HepG2 (cell line): ENCODE data around the gene B4GALT2. TPM values are rescaled to one million over a fixed set of nuclear protein-coding genes. Genes with fewer than 3 reads are reported as not detected.

Source experiments
- AHR ChIP-seq: IDR thresholded peaks from 2 replicates; pipeline ENCODE4 v1.6.1; 2018; ENCODE audit warnings: missing genetic modification reagents, missing compliant biosample characterization
- BORCS8-MEF2B ChIP-seq: sonication (generic); formaldehyde crosslinking; IDR thresholded peaks from 2 replicates; pipeline ENCODE4 v1.8.0; 2022; ENCODE audit warnings: mild to moderate bottlenecking, missing genetic modification reagents
- EHMT2 ChIP-seq: fragments of 200-600 bp; sonication (generic); IDR thresholded peaks from 2 replicates; pipeline ENCODE4 v1.7.0; 2017; ENCODE audit warnings: antibody characterized with exemption, low read depth, low read length, borderline replicate concordance
- FOSL1 ChIP-seq: sonication (generic); formaldehyde crosslinking; IDR thresholded peaks from 2 replicates; pipeline ENCODE4 v1.9.0; 2021; ENCODE audit warnings: missing genetic modification reagents, borderline replicate concordance
- HDAC6 ChIP-seq: fragments of 200-600 bp; sonication (generic); IDR thresholded peaks from 2 replicates; pipeline ENCODE4 v1.7.0; 2017; ENCODE audit warnings: mild to moderate bottlenecking, antibody characterized with exemption, low read length, low read depth
- HIVEP1 ChIP-seq: sonication (generic); formaldehyde crosslinking; IDR thresholded peaks from 2 replicates; pipeline ENCODE4 v1.4.0; 2020; ENCODE audit warnings: mild to moderate bottlenecking, missing genetic modification reagents
- IRF2 ChIP-seq: IDR thresholded peaks from 2 replicates; pipeline ENCODE4 v1.6.1; 2018; ENCODE audit warnings: missing genetic modification reagents, missing compliant biosample characterization
- KLF6 ChIP-seq: IDR thresholded peaks from 2 replicates; pipeline ENCODE4 v1.8.0; 2016; ENCODE audit warnings: missing biosample characterization, missing genetic modification reagents
- MIXL1 ChIP-seq: IDR thresholded peaks from 2 replicates; pipeline ENCODE4 v1.6.1; 2016
- NONO ChIP-seq, 2 experiments: fragments of 450-650 bp in 1 of 2; sonication (generic) in 1 of 2; formaldehyde crosslinking in 1 of 2; IDR thresholded peaks in 1 of 2; conservative IDR thresholded peaks in 1 of 2; 2 replicates each; pipeline versions ENCODE4 v1.6.1 to v1.8.0; 2017 to 2022; ENCODE audit warnings: mild to moderate bottlenecking in 1 of 2, missing genetic modification reagents in 1 of 2, moderate library complexity in 1 of 2
- SP1 ChIP-seq, 2 experiments: fragments of 450-650 bp in 1 of 2; sonication (generic) in 1 of 2; formaldehyde crosslinking in 1 of 2; IDR thresholded peaks; 2 replicates each; pipeline versions ENCODE4 v1.4.0 to v1.6.1; 2016 to 2020; ENCODE audit warnings: missing genetic modification reagents in 1 of 2
- TAF1 ChIP-seq: sonication (generic); formaldehyde crosslinking; IDR thresholded peaks from 2 replicates; pipeline ENCODE4 v1.4.0; 2020; ENCODE audit warnings: missing genetic modification reagents
- ZFAT ChIP-seq: sonication (generic); formaldehyde crosslinking; conservative IDR thresholded peaks from 2 replicates; pipeline ENCODE4 v1.8.1; 2023; ENCODE audit warnings: missing genetic modification reagents, inconsistent platforms
- ZFP1 ChIP-seq: IDR thresholded peaks from 2 replicates; pipeline ENCODE4 v1.6.1; 2016
- ZNF124 ChIP-seq: sonication (generic); formaldehyde crosslinking; IDR thresholded peaks from 2 replicates; pipeline ENCODE4 v1.4.0; 2020; ENCODE audit warnings: missing genetic modification reagents
- ZNF451 ChIP-seq: sonication (generic); formaldehyde crosslinking; IDR thresholded peaks from 2 replicates; pipeline ENCODE4 v1.5.0; 2020; ENCODE audit warnings: mild to moderate bottlenecking, missing genetic modification reagents
- ZNF556 ChIP-seq: sonication (generic); formaldehyde crosslinking; IDR thresholded peaks from 2 replicates; pipeline ENCODE4 v1.4.0; 2020; ENCODE audit warnings: mild to moderate bottlenecking, missing genetic modification reagents, borderline replicate concordance
- ZNF670 ChIP-seq: sonication (generic); formaldehyde crosslinking; IDR thresholded peaks from 2 replicates; pipeline ENCODE4 v1.8.0; 2022; ENCODE audit warnings: mild to moderate bottlenecking, missing genetic modification reagents, borderline replicate concordance
- ZNF883 ChIP-seq: sonication (generic); formaldehyde crosslinking; IDR thresholded peaks from 2 replicates; pipeline ENCODE4 v1.5.1; 2020; ENCODE audit warnings: mild to moderate bottlenecking, missing genetic modification reagents; ENCODE audit errors: not compliant biosample characterization
- ZNF891 ChIP-seq: sonication (generic); formaldehyde crosslinking; IDR thresholded peaks from 2 replicates; pipeline ENCODE4 v1.5.0; 2020; ENCODE audit warnings: mild to moderate bottlenecking, missing genetic modification reagents
- polyA plus RNA-seq, 8 experiments: library from polyadenylated mRNA; depleted of rRNA in 3 of 8; stranded (reverse) in 7 of 8; unstranded in 1 of 8; fragments of >200 nt; fragmentation: Illumina TruSeq in 4 of 8; extraction: Trizol in 4 of 8; gene quantifications; 2 replicates each; pipeline versions ENCODE4 v1.2.1 to v1.2.3, GENCODE V29; 2011 to 2016; ENCODE audit warnings: low read depth in 4 of 8, missing spikeins in 1 of 8, mixed read lengths in 1 of 8; ENCODE audit not compliant: insufficient read depth in 1 of 8
- total RNA-seq, 5 experiments: library from RNA; depleted of rRNA; stranded (reverse); fragments of >200 nt; fragmentation: Illumina TruSeq; extraction: Trizol; gene quantifications; 2 replicates each; pipeline ENCODE4 v1.2.3, GENCODE V29; 2016; ENCODE audit warnings: low read depth in 1 of 5
- TF ChIP-seq, protein P1 (sequence below): sonication (generic); formaldehyde crosslinking; IDR thresholded peaks from 2 replicates; pipeline ENCODE4 v1.4.0; 2020; ENCODE audit warnings: missing genetic modification reagents
- TF ChIP-seq, protein P2 (sequence below): sonication (generic); formaldehyde crosslinking; IDR thresholded peaks from 2 replicates; pipeline ENCODE4 v1.4.0; 2020; ENCODE audit warnings: missing genetic modification reagents
- TF ChIP-seq, protein P3 (sequence below): sonication (generic); formaldehyde crosslinking; IDR thresholded peaks from 2 replicates; pipeline ENCODE4; 2020; ENCODE audit warnings: missing genetic modification reagents, mild to moderate bottlenecking, borderline replicate concordance

The B4GALT2 gene
- total and polyA plus RNA-seq, 2 of the 13 experiments (the other 11 are each of a cell fraction or from before 2014, with no cell fraction given): 41.9 to 78.0 TPM

DNA sequence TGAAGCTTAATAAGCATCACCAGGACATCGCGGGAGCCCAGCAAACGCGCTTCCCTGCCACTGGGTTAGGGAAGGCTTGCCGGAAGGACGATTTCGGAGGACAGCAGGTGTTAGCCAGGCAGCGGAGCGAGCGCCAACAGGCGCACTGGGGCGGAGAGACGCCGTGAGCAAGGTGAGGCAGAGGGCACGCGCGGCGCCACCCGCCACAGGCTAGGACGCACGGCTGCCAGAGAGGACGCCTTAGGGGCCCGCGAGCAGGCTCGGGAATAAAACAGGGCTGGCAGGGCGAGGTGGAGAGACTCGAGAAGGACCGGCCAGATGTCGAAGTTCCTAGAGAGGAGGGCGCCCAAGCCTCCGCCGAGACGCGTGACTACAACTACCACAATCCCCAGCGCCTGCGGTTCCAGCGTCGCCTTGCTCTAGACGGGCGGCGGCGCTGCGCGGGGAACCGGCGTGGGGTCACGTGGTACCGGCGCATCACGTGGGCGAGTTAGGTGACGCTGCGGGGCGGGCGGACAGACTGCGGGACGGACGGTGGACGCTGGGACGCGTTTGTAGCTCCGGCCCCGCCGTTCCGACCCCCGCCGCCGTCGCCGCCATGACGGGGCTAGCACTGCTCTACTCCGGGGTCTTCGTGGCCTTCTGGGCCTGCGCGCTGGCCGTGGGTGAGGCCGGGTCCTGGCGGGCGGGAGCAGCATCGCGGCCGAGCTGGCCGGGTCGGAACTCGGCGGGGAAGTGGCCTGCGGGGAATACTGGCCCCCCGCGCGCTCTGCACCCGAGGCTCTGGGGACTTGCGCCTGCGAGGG is 4.4 kb upstream of the B4GALT2 start, which contains the start of gene ATP6V0B (continued):
- TF ChIP-seq, protein P1, sequence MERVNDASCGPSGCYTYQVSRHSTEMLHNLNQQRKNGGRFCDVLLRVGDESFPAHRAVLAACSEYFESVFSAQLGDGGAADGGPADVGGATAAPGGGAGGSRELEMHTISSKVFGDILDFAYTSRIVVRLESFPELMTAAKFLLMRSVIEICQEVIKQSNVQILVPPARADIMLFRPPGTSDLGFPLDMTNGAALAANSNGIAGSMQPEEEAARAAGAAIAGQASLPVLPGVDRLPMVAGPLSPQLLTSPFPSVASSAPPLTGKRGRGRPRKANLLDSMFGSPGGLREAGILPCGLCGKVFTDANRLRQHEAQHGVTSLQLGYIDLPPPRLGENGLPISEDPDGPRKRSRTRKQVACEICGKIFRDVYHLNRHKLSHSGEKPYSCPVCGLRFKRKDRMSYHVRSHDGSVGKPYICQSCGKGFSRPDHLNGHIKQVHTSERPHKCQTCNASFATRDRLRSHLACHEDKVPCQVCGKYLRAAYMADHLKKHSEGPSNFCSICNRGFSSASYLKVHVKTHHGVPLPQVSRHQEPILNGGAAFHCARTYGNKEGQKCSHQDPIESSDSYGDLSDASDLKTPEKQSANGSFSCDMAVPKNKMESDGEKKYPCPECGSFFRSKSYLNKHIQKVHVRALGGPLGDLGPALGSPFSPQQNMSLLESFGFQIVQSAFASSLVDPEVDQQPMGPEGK (CRISPR knock-in tag): peak; percentile 60
- TF ChIP-seq ZNF556 (peak; percentile 18; the same call in 1 of the 2 replicates), IRF2 (CRISPR knock-in tag) (peak; percentile 92), HDAC6 (no peak), ZFP1 (CRISPR knock-in tag) (no peak), TAF1 (peak; percentile 86; the same call in 1 of the 2 replicates), KLF6 (CRISPR knock-in tag) (peak; percentile 60; the same call in 1 of the 2 replicates), NONO (IDR thresholded peaks at IDR 0.05) (no peak), NONO (CRISPR knock-in tag; conservative IDR thresholded peaks at IDR 0.05) (peak; percentile 85), ZNF124 (CRISPR knock-in tag) (peak; percentile 81), ZNF451 (peak; percentile 85), FOSL1 (no peak), BORCS8-MEF2B (CRISPR knock-in tag) (0 out of 2 replicates have a peak, but pooled peaks have one; percentile 45), ZNF670 (CRISPR knock-in tag) (peak; percentile 68; the same call in 1 of the 2 replicates), MIXL1 (peak; percentile 49; the same call in 1 of the 2 replicates), ZNF883 (peak; percentile 75), ZFAT (CRISPR knock-in tag) (no peak), EHMT2 (no peak), ZNF891 (CRISPR knock-in tag) (peak; percentile 54), SP1 (IDR thresholded peaks at IDR 0.05) (no peak), SP1 (CRISPR knock-in tag; IDR thresholded peaks at IDR 0.05) (0 out of 2 replicates have a peak, but pooled peaks have one; percentile 24), HIVEP1 (CRISPR knock-in tag) (peak; percentile 71; the same call in 1 of the 2 replicates), AHR (CRISPR knock-in tag) (no peak; the same call in 1 of the 2 replicates)
- TF ChIP-seq, protein P2, sequence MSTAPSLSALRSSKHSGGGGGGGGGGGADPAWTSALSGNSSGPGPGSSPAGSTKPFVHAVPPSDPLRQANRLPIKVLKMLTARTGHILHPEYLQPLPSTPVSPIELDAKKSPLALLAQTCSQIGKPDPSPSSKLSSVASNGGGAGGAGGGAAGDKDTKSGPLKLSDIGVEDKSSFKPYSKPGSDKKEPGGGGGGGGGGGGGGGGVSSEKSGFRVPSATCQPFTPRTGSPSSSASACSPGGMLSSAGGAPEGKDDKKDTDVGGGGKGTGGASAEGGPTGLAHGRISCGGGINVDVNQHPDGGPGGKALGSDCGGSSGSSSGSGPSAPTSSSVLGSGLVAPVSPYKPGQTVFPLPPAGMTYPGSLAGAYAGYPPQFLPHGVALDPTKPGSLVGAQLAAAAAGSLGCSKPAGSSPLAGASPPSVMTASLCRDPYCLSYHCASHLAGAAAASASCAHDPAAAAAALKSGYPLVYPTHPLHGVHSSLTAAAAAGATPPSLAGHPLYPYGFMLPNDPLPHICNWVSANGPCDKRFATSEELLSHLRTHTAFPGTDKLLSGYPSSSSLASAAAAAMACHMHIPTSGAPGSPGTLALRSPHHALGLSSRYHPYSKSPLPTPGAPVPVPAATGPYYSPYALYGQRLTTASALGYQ (CRISPR knock-in tag): 0 out of 2 replicates have a peak, but pooled peaks have one; percentile 51
- TF ChIP-seq, protein P3, sequence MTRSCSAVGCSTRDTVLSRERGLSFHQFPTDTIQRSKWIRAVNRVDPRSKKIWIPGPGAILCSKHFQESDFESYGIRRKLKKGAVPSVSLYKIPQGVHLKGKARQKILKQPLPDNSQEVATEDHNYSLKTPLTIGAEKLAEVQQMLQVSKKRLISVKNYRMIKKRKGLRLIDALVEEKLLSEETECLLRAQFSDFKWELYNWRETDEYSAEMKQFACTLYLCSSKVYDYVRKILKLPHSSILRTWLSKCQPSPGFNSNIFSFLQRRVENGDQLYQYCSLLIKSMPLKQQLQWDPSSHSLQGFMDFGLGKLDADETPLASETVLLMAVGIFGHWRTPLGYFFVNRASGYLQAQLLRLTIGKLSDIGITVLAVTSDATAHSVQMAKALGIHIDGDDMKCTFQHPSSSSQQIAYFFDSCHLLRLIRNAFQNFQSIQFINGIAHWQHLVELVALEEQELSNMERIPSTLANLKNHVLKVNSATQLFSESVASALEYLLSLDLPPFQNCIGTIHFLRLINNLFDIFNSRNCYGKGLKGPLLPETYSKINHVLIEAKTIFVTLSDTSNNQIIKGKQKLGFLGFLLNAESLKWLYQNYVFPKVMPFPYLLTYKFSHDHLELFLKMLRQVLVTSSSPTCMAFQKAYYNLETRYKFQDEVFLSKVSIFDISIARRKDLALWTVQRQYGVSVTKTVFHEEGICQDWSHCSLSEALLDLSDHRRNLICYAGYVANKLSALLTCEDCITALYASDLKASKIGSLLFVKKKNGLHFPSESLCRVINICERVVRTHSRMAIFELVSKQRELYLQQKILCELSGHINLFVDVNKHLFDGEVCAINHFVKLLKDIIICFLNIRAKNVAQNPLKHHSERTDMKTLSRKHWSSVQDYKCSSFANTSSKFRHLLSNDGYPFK (CRISPR knock-in tag): peak; percentile 43; the same call in 1 of the 2 replicates
